Breast epithelium (tissue), 4 donors: ENCODE results near the gene SAP25. TPM values are rescaled to one million over a fixed set of nuclear protein-coding genes. Genes with fewer than 3 reads are reported as not detected.

Experiments
- DNase-seq, 2 donors: peaks; one replicate each; pipeline ENCODE4 v3.0.0-alpha.2; 2019; ENCODE audit warnings: low spot score in 2 of 2
- H3K27ac ChIP-seq, 2 donors: fragments of 200-600 bp; sonication (generic) in 1 of 2; one replicate each; pipeline ENCODE4 v1.5.1; 2016 to 2019; ENCODE audit warnings: mild to moderate bottlenecking in 1 of 2
- H3K27me3 ChIP-seq, 2 donors: fragments of 200-600 bp; sonication (generic) in 1 of 2; one replicate each; pipeline versions ENCODE4 v1.5.1 to v1.6.0; 2017 to 2019; ENCODE audit warnings: control low read depth in 1 of 2, mild to moderate bottlenecking in 1 of 2
- H3K36me3 ChIP-seq: fragments of 200-600 bp; one replicate; pipeline ENCODE4 v1.5.1; 2019
- H3K4me1 ChIP-seq, 2 donors: fragments of 200-600 bp; sonication (generic); one replicate each; pipeline ENCODE4 v1.5.1; 2016 to 2019; ENCODE audit warnings: control low read depth in 1 of 2
- H3K4me3 ChIP-seq, 3 donors: fragments of 200-600 bp; sonication (generic); 1 replicate in 2 of 3; 2 replicates in 1 of 3; pipeline ENCODE4 v1.5.1; 2016 to 2019; ENCODE audit warnings: mild to moderate bottlenecking in 3 of 3, moderate library complexity in 2 of 3
- H3K9me3 ChIP-seq, 2 donors: fragments of 200-600 bp; sonication (generic) in 1 of 2; one replicate each; pipeline ENCODE4 v1.5.1; 2016 to 2019; ENCODE audit warnings: control low read depth in 1 of 2
- CTCF ChIP-seq, 3 donors: fragments of 450-650 bp; IDR thresholded peaks; one replicate each; pipeline ENCODE4 v1.5.1; 2016 to 2017; ENCODE audit warnings: antibody characterized with exemption in 3 of 3, mild to moderate bottlenecking in 3 of 3, moderate library complexity in 3 of 3
- POLR2A ChIP-seq: fragments of 450-650 bp; IDR thresholded peaks from one replicate; pipeline ENCODE4 v1.6.1; 2016; ENCODE audit warnings: antibody characterized with exemption, mild to moderate bottlenecking, moderate library complexity
- POLR2AphosphoS5 ChIP-seq, 3 donors: sonication (generic); formaldehyde crosslinking; IDR thresholded peaks; one replicate each; pipeline ENCODE4 v1.6.1; 2017; ENCODE audit warnings: antibody characterized with exemption in 3 of 3
- intact Hi-C: fragments of 100-400 bp; cut with DNase I; formaldehyde crosslinking; loops from one replicate; pipeline ENCODE4 v1.15.1; 2023; ENCODE audit warnings: low total_unique reads
- total RNA-seq, 3 donors: library from RNA; depleted of rRNA; stranded (reverse); fragments of >200 nt; gene quantifications; one replicate each; pipeline ENCODE4 v1.1.0, GENCODE V29; 2016

Gene SAP25
- total RNA-seq, 3 donors from 2014 or later: 0.96 to 2.2 (median 0.98) TPM

GRCh38 chr7:100575746-100576383 lies 2.2 kb upstream of the SAP25 start:
- no peaks in the 10 kb centered on the region for H3K9me3 ChIP-seq
- no peak for DNase-seq
- no peak for TF ChIP-seq CTCF (IDR thresholded peaks at IDR 0.05)
- no peak for TF ChIP-seq POLR2AphosphoS5 (IDR thresholded peaks at IDR 0.05)
- no peak for TF ChIP-seq POLR2A
- no peaks in the 10 kb centered on the region for H3K4me1 ChIP-seq
- no peak overlapping the region for H3K27ac ChIP-seq
- no peaks in the 10 kb centered on the region for H3K27me3 ChIP-seq
- H3K4me3 ChIP-seq: no peak overlapping the region
- intact Hi-C loops: loop anchor here (5.0 to 10.0 kb wide), 3 partner anchors 109 to 1299 kb away; no protein-coding TSS in a partner anchor
- H3K36me3 ChIP-seq: peaks cover 9% of the 10 kb centered on the region

GRCh38 chr7:100575206-100575631 lies 1.5 kb upstream of the SAP25 start:
- TF ChIP-seq CTCF (IDR thresholded peaks at IDR 0.05) (no peak), POLR2AphosphoS5 (IDR thresholded peaks at IDR 0.05) (no peak), POLR2A (no peak)
- H3K36me3 ChIP-seq: peaks cover 8% of the 10 kb centered on the region
- DNase-seq: no peak

GRCh38 chr7:100574362-100575205 lies 884 bp upstream of the SAP25 start:
- intact Hi-C loops: loop anchor here (5.0 to 10.0 kb wide), 3 partner anchors 110 to 1300 kb away; no protein-coding TSS in a partner anchor
- peaks cover 0 to 4% of the 10 kb centered on the region in 2 donors for H3K4me1 ChIP-seq
- H3K4me3 ChIP-seq: no peak overlapping the region
- peaks cover 8% of the 10 kb centered on the region for H3K36me3 ChIP-seq
- TF ChIP-seq CTCF (IDR thresholded peaks at IDR 0.05) (no peak), POLR2AphosphoS5 (IDR thresholded peaks at IDR 0.05) (no peak), POLR2A (no peak)
- DNase-seq: no peak
- H3K27me3 ChIP-seq: no peaks in the 10 kb centered on the region
- no peak overlapping the region for H3K27ac ChIP-seq
- no peaks in the 10 kb centered on the region for H3K9me3 ChIP-seq

More at GRCh38 chr7:100575206-100575631, 1.5 kb upstream of the SAP25 start:
- Histone ChIP-seq H3K4me1 (peaks cover 0 to 2% of the 10 kb centered on the region in 2 donors), H3K9me3 (no peaks in the 10 kb centered on the region), H3K4me3 (no peak overlapping the region), H3K27ac (no peak overlapping the region), H3K27me3 (no peaks in the 10 kb centered on the region)
- intact Hi-C loops: loop anchor here (5.0 to 10.0 kb wide), 3 partner anchors 110 to 1300 kb away; no protein-coding TSS in a partner anchor

GRCh38 chr7:100572949-100573675 lies 588 bp downstream of the SAP25 start:
- H3K36me3 ChIP-seq: peaks cover 8% of the 10 kb centered on the region
- no peak overlapping the region for H3K27ac ChIP-seq
- intact Hi-C loops: loop anchor here (10.0 kb wide), 2 partner anchors 112 to 1302 kb away; no protein-coding TSS in a partner anchor
- no peaks in the 10 kb centered on the region for H3K9me3 ChIP-seq
- H3K27me3 ChIP-seq: no peaks in the 10 kb centered on the region
- no peak for TF ChIP-seq CTCF (IDR thresholded peaks at IDR 0.05)
- no peak for TF ChIP-seq POLR2A
- TF ChIP-seq POLR2AphosphoS5 (IDR thresholded peaks at IDR 0.05): no peak
- no peak for DNase-seq
- H3K4me3 ChIP-seq: no peak overlapping the region
- H3K4me1 ChIP-seq: peaks cover 0 to 4% of the 10 kb centered on the region in 2 donors
